SK-N-SH treated with all-trans-retinoic acid at 6 μM for 48 hours (cell line): ENCODE data around the gene CMC2.

Source experiments
- ATAC-seq: fragments of 200-7000 bp; cut with Tn5 transposase; 3 replicates; pipeline ENCODE4 v1.9.1; 2020; ENCODE audit warnings: mild to moderate bottlenecking, moderate library complexity
- ARNTL ChIP-seq: fragments of 450-650 bp; formaldehyde crosslinking; IDR thresholded peaks from 2 replicates; pipeline ENCODE4 v1.5.0; 2020; ENCODE audit warnings: low read depth, mild to moderate bottlenecking, moderate library complexity, borderline replicate concordance
- BACH2 ChIP-seq: fragments of 250-450 bp; sonication (Bioruptor Pico); IDR thresholded peaks from 2 replicates; pipeline ENCODE4 v1.9.0; 2021; ENCODE audit warnings: mild to moderate bottlenecking, borderline replicate concordance
- CSDC2 ChIP-seq: fragments of 250-450 bp; sonication (Bioruptor Pico); IDR thresholded peaks from 2 replicates; pipeline ENCODE4 v1.5.0; 2020; ENCODE audit warnings: mild to moderate bottlenecking, moderate library complexity
- CSRNP3 ChIP-seq: fragments of 250-450 bp; sonication (Bioruptor Pico); IDR thresholded peaks from 2 replicates; pipeline ENCODE4 v1.5.1; 2021; ENCODE audit warnings: mild to moderate bottlenecking, moderate library complexity
- ESRRG ChIP-seq: fragments of 250-450 bp; sonication (Bioruptor Pico); IDR thresholded peaks from 2 replicates; pipeline ENCODE4 v1.6.1; 2021; ENCODE audit warnings: mild to moderate bottlenecking
- ISL1 ChIP-seq: fragments of 250-450 bp; sonication (Bioruptor Pico); IDR thresholded peaks from 2 replicates; pipeline ENCODE4 v2.1.2; 2022; ENCODE audit warnings: mild to moderate bottlenecking, moderate library complexity
- OSR1 ChIP-seq: fragments of 250-450 bp; sonication (Bioruptor Pico); IDR thresholded peaks from 2 replicates; pipeline ENCODE4 v1.8.0; 2022; ENCODE audit warnings: moderate library complexity, mild to moderate bottlenecking, inconsistent platforms
- PPARA ChIP-seq: fragments of 250-450 bp; sonication (Bioruptor Pico); IDR thresholded peaks from 2 replicates; pipeline ENCODE4 v1.5.0; 2020; ENCODE audit warnings: mild to moderate bottlenecking, borderline replicate concordance
- RARB ChIP-seq: fragments of 250-450 bp; sonication (Bioruptor Pico); IDR thresholded peaks from 2 replicates; pipeline ENCODE4 v1.8.0; 2021; ENCODE audit warnings: mild to moderate bottlenecking, moderate library complexity
- SNAI2 ChIP-seq: fragments of 250-450 bp; sonication (Bioruptor Pico); IDR thresholded peaks from 2 replicates; pipeline ENCODE4 v1.5.0; 2020; ENCODE audit warnings: mild to moderate bottlenecking, moderate library complexity
- TCF4 ChIP-seq: fragments of 250-450 bp; sonication (Bioruptor Pico); IDR thresholded peaks from 2 replicates; pipeline ENCODE4 v1.8.0; 2021; ENCODE audit warnings: mild to moderate bottlenecking, moderate library complexity, borderline replicate concordance
- TOX ChIP-seq: fragments of 250-450 bp; sonication (Bioruptor Pico); IDR thresholded peaks from 2 replicates; pipeline ENCODE4 v1.8.0; 2021; ENCODE audit warnings: mild to moderate bottlenecking, moderate library complexity, borderline replicate concordance
- ZC3H10 ChIP-seq: fragments of 250-450 bp; sonication (Bioruptor Pico); IDR thresholded peaks from 2 replicates; pipeline ENCODE4 v1.5.1; 2021; ENCODE audit warnings: mild to moderate bottlenecking, moderate library complexity
- ZFP3 ChIP-seq: fragments of 250-450 bp; sonication (Bioruptor Pico); IDR thresholded peaks from 2 replicates; pipeline ENCODE4 v1.5.0; 2020; ENCODE audit warnings: mild to moderate bottlenecking, moderate library complexity
- ZFP30 ChIP-seq: fragments of 450-650 bp; formaldehyde crosslinking; IDR thresholded peaks from 2 replicates; pipeline ENCODE4 v1.5.0; 2022; ENCODE audit warnings: mild to moderate bottlenecking, moderate library complexity
- ZNF565 ChIP-seq: fragments of 450-650 bp; formaldehyde crosslinking; conservative IDR thresholded peaks from 2 replicates; pipeline ENCODE4 v1.5.0; 2020; ENCODE audit warnings: low read depth, mild to moderate bottlenecking, moderate library complexity
- ZNF70 ChIP-seq: fragments of 450-650 bp; formaldehyde crosslinking; IDR thresholded peaks from 2 replicates; pipeline ENCODE4 v1.5.0; 2020; ENCODE audit warnings: mild to moderate bottlenecking, moderate library complexity
- ZNF8 ChIP-seq: fragments of 450-650 bp; formaldehyde crosslinking; IDR thresholded peaks from 2 replicates; pipeline ENCODE4 v1.5.0; 2020; ENCODE audit warnings: mild to moderate bottlenecking, moderate library complexity
- TF ChIP-seq, protein P1 (sequence below): fragments of 250-450 bp; sonication (Bioruptor Pico); IDR thresholded peaks from 2 replicates; pipeline ENCODE4 v1.5.1; 2020; ENCODE audit warnings: low read depth, mild to moderate bottlenecking, moderate library complexity
- TF ChIP-seq, protein P2 (sequence below): fragments of 250-450 bp; sonication (Bioruptor Pico); IDR thresholded peaks from 2 replicates; pipeline ENCODE4 v1.5.0; 2020; ENCODE audit warnings: mild to moderate bottlenecking, moderate library complexity
- TF ChIP-seq, protein P3 (sequence below): fragments of 250-450 bp; sonication (Bioruptor Pico); IDR thresholded peaks from 2 replicates; pipeline ENCODE4 v1.8.0; 2021; ENCODE audit warnings: low read depth, mild to moderate bottlenecking, moderate library complexity, borderline replicate concordance

CMC2 gene

DNA sequence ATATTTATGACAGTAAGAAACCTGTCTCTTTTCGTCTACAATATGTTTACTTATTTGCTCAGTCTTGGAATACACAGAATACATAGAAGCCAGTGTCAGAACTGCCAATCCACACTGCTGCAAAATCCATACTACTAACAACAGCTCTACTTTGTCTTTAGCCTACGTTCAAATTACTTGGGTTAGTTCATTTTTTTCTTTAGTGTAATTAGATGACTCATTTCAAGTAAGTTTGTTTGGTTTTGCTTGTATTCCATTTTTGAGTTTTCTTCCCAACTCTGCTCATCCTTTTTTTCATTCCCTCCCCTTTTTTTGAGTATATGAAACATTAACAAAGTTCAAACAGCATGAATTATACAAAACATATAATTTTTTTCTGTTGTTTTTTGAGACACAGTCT, 16.9 kb downstream of the CMC2 start:
- ATAC-seq = no peak

DNA sequence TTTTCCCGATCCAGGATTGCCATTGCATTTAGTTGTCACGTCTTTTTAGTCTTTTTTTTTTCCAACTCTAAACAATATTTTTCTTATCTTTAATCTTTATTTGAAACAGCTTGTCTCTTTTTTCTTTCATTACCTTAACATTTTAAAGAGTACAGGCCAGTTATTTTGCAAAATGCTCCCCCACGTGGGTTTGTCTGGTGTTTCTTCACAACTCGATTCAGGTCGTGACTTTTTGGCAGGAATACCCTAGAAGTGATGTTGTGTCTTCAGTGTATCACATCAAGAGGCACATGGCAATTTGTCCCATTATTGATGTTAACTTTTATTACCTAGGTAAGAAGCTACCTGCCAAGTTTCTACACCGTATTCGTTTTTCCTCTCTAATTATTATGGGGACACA, 17.9 kb downstream of the CMC2 start:
- TF ChIP-seq OSR1 (CRISPR knock-in tag) = no peak
- TF ChIP-seq ZFP30 (CRISPR knock-in tag) = no peak
- no peak for TF ChIP-seq PPARA (CRISPR knock-in tag)
- TF ChIP-seq TCF4 (CRISPR knock-in tag) = no peak
- TF ChIP-seq, protein P1, sequence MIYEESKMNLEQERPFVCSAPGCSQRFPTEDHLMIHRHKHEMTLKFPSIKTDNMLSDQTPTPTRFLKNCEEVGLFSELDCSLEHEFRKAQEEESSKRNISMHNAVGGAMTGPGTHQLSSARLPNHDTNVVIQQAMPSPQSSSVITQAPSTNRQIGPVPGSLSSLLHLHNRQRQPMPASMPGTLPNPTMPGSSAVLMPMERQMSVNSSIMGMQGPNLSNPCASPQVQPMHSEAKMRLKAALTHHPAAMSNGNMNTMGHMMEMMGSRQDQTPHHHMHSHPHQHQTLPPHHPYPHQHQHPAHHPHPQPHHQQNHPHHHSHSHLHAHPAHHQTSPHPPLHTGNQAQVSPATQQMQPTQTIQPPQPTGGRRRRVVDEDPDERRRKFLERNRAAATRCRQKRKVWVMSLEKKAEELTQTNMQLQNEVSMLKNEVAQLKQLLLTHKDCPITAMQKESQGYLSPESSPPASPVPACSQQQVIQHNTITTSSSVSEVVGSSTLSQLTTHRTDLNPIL = no peak
- TF ChIP-seq BACH2 = no peak
- no peak for TF ChIP-seq CSRNP3 (CRISPR knock-in tag)
- TF ChIP-seq ZNF70 (CRISPR knock-in tag) = no peak
- no peak for TF ChIP-seq ZNF8
- TF ChIP-seq SNAI2 (CRISPR knock-in tag) = no peak
- no peak for ATAC-seq

More for the DNA sequence above, 16.9 kb downstream of the CMC2 start:
- TF ChIP-seq TCF4 (CRISPR knock-in tag) (no peak), CSDC2 (CRISPR knock-in tag) (no peak), BACH2 (no peak), CSRNP3 (CRISPR knock-in tag) (no peak), TOX (no peak), OSR1 (CRISPR knock-in tag) (no peak), ZFP3 (CRISPR knock-in tag) (no peak), ESRRG (CRISPR knock-in tag) (no peak), RARB (CRISPR knock-in tag) (no peak), ZNF8 (no peak), ISL1 (CRISPR knock-in tag) (no peak), ZC3H10 (CRISPR knock-in tag) (no peak), ZFP30 (CRISPR knock-in tag) (no peak), PPARA (CRISPR knock-in tag) (no peak), ARNTL (CRISPR knock-in tag) (no peak), ZNF565 (CRISPR knock-in tag) (no peak)
- TF ChIP-seq, protein P2, sequence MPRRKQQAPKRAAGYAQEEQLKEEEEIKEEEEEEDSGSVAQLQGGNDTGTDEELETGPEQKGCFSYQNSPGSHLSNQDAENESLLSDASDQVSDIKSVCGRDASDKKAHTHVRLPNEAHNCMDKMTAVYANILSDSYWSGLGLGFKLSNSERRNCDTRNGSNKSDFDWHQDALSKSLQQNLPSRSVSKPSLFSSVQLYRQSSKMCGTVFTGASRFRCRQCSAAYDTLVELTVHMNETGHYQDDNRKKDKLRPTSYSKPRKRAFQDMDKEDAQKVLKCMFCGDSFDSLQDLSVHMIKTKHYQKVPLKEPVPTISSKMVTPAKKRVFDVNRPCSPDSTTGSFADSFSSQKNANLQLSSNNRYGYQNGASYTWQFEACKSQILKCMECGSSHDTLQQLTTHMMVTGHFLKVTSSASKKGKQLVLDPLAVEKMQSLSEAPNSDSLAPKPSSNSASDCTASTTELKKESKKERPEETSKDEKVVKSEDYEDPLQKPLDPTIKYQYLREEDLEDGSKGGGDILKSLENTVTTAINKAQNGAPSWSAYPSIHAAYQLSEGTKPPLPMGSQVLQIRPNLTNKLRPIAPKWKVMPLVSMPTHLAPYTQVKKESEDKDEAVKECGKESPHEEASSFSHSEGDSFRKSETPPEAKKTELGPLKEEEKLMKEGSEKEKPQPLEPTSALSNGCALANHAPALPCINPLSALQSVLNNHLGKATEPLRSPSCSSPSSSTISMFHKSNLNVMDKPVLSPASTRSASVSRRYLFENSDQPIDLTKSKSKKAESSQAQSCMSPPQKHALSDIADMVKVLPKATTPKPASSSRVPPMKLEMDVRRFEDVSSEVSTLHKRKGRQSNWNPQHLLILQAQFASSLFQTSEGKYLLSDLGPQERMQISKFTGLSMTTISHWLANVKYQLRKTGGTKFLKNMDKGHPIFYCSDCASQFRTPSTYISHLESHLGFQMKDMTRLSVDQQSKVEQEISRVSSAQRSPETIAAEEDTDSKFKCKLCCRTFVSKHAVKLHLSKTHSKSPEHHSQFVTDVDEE = no peak
- TF ChIP-seq, protein P1 = no peak
- TF ChIP-seq, protein P3, sequence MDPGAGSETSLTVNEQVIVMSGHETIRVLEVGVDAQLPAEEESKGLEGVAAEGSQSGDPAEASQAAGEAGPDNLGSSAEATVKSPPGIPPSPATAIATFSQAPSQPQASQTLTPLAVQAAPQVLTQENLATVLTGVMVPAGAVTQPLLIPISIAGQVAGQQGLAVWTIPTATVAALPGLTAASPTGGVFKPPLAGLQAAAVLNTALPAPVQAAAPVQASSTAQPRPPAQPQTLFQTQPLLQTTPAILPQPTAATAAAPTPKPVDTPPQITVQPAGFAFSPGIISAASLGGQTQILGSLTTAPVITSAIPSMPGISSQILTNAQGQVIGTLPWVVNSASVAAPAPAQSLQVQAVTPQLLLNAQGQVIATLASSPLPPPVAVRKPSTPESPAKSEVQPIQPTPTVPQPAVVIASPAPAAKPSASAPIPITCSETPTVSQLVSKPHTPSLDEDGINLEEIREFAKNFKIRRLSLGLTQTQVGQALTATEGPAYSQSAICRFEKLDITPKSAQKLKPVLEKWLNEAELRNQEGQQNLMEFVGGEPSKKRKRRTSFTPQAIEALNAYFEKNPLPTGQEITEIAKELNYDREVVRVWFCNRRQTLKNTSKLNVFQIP (CRISPR knock-in tag) = no peak
- TF ChIP-seq, all 23 proteins: peak for 0

GRCh38 chr16:80986557-80986956, 20.1 kb downstream of the CMC2 start:
- TF ChIP-seq ZC3H10 (CRISPR knock-in tag) (no peak), OSR1 (CRISPR knock-in tag) (no peak), SNAI2 (CRISPR knock-in tag) (no peak), ZNF8 (no peak), TCF4 (CRISPR knock-in tag) (no peak), ZFP3 (CRISPR knock-in tag) (no peak)
- no peak for ATAC-seq
